22Rv1 (cell line): ENCODE data around the gene AACS.

Source experiments
- H3K27ac ChIP-seq: fragments of 450-650 bp; 2 replicates; pipeline ENCODE4 v1.5.1; 2017
- CTCF ChIP-seq: fragments of 450-650 bp; IDR thresholded peaks from 2 replicates; pipeline ENCODE4 v1.5.1; 2017; ENCODE audit warnings: mild to moderate bottlenecking
- ZFX ChIP-seq: fragments of 450-650 bp; IDR thresholded peaks from 2 replicates; pipeline ENCODE4 v1.6.1; 2017; ENCODE audit warnings: antibody characterized with exemption, borderline replicate concordance

Gene AACS

DNA sequence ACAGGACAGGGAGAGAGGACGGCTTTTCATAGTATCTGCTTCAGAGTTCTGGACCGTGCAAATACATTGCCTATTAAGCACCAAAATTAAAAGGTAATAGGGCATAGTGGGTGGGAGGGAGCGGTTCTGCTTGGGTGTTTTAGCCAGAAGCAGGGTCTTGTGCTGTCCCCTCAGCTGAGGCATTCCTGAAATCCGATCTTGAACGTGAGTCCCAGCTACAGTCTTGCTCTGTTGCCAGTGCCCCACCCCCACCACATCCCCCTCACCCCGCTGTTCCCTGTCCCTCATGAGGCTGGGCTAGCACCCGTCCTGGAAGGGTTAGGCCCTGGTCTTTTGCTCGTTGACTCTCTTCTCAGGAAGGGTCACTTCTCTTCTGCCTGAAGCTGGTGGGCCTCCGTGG lies 48.6 kb downstream of the AACS start:
- H3K27ac ChIP-seq = no peak overlapping the region
- no peak for TF ChIP-seq CTCF
- no peak for TF ChIP-seq ZFX

GRCh38 chr12:125114365-125115141 lies 49.3 kb downstream of the AACS start:
- H3K27ac ChIP-seq = no peak overlapping the region

DNA sequence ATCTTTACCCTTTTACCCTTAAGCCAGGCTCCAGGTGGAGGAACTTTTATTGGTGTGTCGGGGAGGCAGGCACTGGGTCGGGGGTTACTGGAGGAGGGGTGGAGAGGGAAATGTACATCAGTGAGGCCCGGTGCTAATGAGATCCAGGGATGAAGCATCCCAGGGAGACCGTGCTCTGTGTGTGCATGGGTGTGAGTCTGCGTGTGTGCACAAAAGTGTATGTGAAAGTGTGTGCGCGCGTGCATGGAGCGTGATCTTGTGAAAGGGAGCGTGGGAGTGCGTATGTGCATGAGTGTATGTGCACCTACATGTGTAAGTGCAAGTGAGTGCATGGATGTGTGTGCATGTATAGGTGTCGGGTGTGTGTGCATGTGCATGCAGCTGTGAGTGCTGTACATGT lies 55.3 kb downstream of the AACS start:
- no peak overlapping the region for H3K27ac ChIP-seq
- TF ChIP-seq ZFX = no peak
- TF ChIP-seq CTCF = no peak

More at GRCh38 chr12:125114365-125115141, 49.3 kb downstream of the AACS start:
- TF ChIP-seq ZFX (no peak), CTCF (no peak)

DNA sequence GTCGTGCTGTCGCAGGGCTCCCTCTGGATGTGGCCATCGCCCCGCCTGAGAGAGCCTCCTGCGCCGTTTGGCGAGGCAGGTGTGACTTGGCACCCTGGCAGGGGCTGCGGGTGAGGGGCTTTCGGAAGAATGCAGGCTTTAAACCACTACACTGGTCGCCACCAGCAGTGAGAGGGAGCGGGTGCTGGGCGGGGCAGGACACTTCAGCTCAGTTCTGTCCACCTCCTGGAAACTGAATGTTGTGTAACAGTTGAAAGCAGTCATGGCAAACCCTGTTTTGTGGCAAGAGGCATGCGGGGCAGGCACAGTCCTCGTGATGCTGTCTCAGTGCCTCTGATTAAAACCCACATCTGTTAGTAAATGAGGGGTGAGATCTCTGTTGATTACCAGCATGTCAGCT lies 55.9 kb downstream of the AACS start:
- TF ChIP-seq CTCF = no peak
- no peak for TF ChIP-seq ZFX
- H3K27ac ChIP-seq = no peak overlapping the region

DNA sequence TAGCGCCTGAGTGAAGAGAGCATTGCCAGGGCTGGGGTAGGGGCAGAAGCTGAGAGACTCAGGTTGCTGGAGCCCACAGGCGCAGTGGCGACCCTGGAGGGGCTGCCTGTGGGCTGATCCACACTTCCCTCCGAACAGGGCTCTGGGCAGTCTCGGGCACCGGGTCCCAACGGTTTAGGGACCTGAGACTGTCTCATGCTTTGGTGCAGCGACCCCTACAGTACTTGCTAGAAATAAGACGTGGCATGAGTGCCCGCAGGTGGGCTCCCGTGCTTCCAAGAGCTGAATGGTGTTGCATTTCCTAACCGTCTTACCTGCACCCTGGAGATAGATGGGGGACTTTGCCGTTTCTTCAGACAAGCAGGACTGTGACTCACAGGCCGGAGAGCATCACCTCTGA lies 57.4 kb downstream of the AACS start:
- TF ChIP-seq ZFX (no peak), CTCF (no peak)

DNA sequence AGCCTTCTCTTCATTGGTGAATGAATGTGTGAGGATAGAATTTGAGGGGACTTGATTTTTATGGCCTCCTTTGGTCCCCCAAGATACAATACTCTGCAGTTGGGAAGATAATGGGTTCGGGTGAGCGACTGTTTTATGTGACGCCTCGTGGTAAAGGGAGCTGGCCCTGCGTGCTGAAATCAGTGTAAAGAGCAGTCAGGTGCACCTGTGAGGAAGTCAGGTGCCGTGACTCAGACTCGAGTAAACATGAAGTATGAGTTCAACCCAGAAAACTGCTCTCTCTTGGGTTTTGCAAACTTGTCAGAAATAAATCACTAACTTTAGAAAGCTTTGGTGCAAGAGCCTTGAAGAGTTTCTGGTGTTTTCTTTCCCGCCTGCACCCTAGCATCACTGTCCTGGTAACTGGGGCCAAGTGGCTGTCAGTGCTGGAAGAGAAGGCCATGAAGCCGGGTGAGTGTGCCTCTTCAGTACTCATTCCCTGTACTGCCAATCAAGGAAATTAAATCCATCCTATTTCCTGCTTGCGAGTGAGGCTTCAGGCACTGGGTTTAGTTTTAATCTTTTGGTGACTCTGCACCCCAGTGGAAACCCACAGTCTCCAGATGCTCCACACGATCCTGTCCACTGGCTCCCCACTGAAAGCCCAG lies 59.2 kb downstream of the AACS start:
- no peak overlapping the region for H3K27ac ChIP-seq
- TF ChIP-seq ZFX (no peak), CTCF (no peak)

More for the DNA sequence above, 57.4 kb downstream of the AACS start:
- H3K27ac ChIP-seq = no peak overlapping the region

GRCh38 chr12:125125271-125125670 lies 60.0 kb downstream of the AACS start:
- TF ChIP-seq CTCF (no peak), ZFX (no peak)
- no peak overlapping the region for H3K27ac ChIP-seq
